Astrocyte of the cerebellum (primary cell): ENCODE results near the gene CYP39A1.

Experiments
- DNase-seq: peaks from one replicate; pipeline ENCODE4 v3.0.0-alpha.2; 2011; ENCODE audit warnings: low read depth
- H3K4me3 ChIP-seq: 2 replicates; pipeline ENCODE4 v1.5.1; 2011; ENCODE audit warnings: mild to moderate bottlenecking, low read depth, low read length, moderate library complexity
- in situ Hi-C: cut with HindIII; loops from 2 replicates; pipeline ENCODE4 v1.10.0; 2017; ENCODE audit warnings: low sequenced_read_pairs
- TF ChIP-seq, protein P1 (sequence below): IDR thresholded peaks from 2 replicates; pipeline ENCODE4 v1.5.1; 2012; ENCODE audit warnings: low read length, low read depth, moderate library complexity, mild to moderate bottlenecking; ENCODE audit errors: missing control alignments

CYP39A1 gene

DNA sequence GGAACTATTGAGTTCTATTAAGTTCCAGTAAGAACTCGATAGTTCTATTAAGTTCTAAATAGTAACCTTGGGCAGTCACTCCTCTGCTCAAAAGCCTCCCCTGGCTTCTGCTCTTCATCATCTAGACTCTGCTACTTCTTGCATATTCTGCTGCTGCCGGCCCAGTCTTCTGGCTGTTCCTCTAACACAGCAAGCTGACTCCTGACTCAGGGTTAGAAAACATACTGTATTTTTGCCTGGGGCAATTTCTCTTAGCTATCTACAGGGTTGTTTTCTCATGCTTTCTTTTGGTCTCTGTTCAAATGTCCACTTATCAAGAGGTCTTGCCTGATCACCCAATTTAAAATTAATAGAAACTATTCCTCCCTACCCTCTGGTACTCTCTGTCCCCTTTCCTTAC is 14.8 kb upstream of the CYP39A1 start:
- no peak overlapping the region for H3K4me3 ChIP-seq
- no peak for DNase-seq
- in situ Hi-C loops: no loop called here
- TF ChIP-seq, protein P1, sequence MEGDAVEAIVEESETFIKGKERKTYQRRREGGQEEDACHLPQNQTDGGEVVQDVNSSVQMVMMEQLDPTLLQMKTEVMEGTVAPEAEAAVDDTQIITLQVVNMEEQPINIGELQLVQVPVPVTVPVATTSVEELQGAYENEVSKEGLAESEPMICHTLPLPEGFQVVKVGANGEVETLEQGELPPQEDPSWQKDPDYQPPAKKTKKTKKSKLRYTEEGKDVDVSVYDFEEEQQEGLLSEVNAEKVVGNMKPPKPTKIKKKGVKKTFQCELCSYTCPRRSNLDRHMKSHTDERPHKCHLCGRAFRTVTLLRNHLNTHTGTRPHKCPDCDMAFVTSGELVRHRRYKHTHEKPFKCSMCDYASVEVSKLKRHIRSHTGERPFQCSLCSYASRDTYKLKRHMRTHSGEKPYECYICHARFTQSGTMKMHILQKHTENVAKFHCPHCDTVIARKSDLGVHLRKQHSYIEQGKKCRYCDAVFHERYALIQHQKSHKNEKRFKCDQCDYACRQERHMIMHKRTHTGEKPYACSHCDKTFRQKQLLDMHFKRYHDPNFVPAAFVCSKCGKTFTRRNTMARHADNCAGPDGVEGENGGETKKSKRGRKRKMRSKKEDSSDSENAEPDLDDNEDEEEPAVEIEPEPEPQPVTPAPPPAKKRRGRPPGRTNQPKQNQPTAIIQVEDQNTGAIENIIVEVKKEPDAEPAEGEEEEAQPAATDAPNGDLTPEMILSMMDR: no peak

DNA sequence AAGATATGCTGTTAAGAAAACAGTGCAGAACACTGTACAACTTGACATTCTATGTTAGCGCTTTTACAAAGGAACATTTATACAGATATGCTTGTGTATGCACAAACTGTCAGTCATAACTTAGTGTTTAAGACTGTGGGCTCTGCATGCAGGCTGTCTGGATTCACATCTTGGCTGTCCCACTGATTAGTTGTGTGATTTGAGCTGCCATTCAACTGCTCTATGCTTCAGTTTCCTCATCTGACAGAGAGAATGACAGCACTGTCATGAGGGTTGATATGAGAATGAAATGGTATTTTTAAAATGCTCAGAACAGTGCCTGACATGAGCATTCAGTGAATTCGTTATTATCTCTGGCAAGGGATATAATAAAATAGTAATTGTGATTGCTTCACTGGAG is 8.9 kb upstream of the CYP39A1 start:
- TF ChIP-seq, protein P1: no peak
- no peak overlapping the region for H3K4me3 ChIP-seq
- in situ Hi-C loops: no loop called here
- no peak for DNase-seq

DNA sequence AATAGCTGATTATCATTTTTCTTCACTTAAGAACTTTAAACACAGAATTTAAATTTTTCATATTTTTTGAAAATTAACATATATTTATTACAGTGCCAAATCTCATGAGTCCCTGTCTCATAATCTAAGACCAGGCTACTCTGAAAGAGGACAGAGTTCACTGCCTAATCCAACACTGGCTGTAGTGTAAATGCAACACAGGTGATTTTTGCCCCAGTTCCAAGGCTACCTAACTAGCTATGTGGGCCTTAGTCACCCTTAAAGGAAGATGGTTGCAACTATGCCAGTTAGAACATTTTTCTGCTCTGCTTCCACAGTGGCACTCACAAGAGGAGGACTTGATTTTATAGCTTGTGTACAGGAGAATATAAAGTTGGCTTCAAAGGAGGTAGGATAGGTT is 5.0 kb upstream of the CYP39A1 start:
- no peak for DNase-seq
- in situ Hi-C loops: no loop called here
- no peak overlapping the region for H3K4me3 ChIP-seq
- TF ChIP-seq, protein P1: no peak

DNA sequence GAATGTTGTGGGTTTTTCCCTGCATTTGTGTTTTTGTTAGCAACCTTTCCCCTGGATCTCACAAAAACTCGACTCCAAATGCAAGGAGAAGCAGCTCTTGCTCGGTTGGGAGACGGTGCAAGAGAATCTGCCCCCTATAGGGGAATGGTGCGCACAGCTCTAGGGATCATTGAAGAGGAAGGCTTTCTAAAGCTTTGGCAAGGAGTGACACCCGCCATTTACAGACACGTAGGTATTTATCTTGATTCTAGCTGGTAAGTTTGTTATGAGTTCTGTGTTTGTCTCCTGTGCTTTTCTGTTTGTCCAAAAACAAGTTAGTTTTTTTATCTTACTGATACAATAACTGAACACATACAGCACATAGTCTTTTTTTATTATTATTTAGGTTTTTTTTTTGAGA is 3.2 kb upstream of the CYP39A1 start:
- no peak overlapping the region for H3K4me3 ChIP-seq
- DNase-seq: no peak
- TF ChIP-seq, protein P1: peak; percentile 45
- in situ Hi-C loops: no loop called here

DNA sequence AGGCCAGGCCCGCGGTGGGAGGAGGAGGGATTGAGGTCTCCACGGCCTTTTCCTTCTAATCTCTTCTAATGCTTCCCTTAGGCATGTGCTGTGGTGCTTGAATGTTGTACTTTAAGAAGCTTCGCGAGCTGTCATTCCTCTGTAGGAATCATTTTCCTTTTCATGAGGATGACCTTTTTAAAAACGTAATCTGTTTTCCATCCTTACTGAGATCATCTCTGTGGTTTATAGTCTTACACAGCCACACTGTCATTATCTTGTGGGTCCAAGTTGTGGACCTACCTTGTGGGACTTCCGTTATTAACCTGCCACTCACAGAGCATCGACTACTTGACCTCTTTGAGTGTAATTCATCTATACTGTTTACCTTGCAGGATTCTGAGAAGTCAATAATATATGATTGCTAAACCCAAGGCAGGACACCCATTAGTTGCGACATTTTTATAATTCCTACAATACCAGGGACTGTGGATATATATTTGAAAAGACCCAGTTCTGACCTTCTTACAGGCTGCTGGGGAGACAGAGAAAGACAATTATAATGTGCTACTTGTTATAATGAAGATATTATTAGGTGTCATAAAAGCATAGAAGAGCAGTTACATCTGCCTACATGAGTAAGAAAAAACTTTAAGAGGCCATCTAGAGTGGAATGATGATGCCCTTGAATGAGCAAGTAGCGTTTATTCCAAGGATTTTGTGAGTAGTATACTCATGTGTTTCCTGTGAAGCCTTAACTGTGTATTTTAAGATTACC is 999 bp upstream of the CYP39A1 start:
- H3K4me3 ChIP-seq: peak overlapping the region; percentile 74
- no peak for DNase-seq
- TF ChIP-seq, protein P1: no peak
- in situ Hi-C loops: no loop called here

DNA sequence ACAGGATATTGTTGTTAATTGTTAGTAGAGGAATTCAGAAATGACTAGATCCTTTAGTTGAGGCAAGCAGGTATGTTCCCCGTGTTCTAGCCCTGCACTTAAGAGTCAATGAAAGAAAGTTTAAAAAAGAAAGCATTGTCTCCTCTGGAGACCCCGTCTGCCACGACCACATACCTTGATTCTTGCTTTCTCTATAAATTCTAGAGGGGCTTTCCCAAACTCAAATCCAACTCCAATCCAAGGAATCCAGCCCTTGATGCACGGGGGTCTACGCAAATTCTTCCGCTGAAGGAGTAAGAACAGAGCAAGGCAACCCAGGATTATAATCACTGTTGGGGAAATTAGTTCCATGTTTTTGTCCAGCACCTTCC is 401 bp downstream of the CYP39A1 start:
- H3K4me3 ChIP-seq: peak overlapping the region; percentile 74
- DNase-seq: no peak
- in situ Hi-C loops: no loop called here
- TF ChIP-seq, protein P1: no peak
